ENCODE measurements around the gene TXNL4A. TPM values are rescaled to one million over a fixed set of nuclear protein-coding genes. Genes with fewer than 3 reads are reported as not detected.

Gene TXNL4A
- total RNA-seq, 1 donor from 2014 or later = 190 TPM

- intact Hi-C loops (cut with micrococcal nuclease) = loop anchor here (10.0 kb wide), 1 partner anchor 146 kb away; the partner anchor contains the start of gene KCNG2
- no peaks in the 10 kb centered on the region for H3K27me3 Mint-ChIP-seq (ENCODE audit: insufficient read depth)
- no peak overlapping the region for H3K27ac Mint-ChIP-seq
- peaks cover 1% of the 10 kb centered on the region for H3K9me3 Mint-ChIP-seq
- no peak overlapping the region for H3K4me3 Mint-ChIP-seq
- peaks cover 16% of the 10 kb centered on the region for H3K4me1 Mint-ChIP-seq (ENCODE audit: low read depth)
- peaks cover 39% of the 10 kb centered on the region for H3K36me3 Mint-ChIP-seq (ENCODE audit: low read depth)
- no peak for DNase-seq (ENCODE audit: low spot score)
Measured at GRCh38 chr18:79940814-79941472, 47.4 kb downstream of the TXNL4A start.

- H3K4me1 Mint-ChIP-seq (ENCODE audit: low read depth) = peaks cover 14% of the 10 kb centered on the region
- peaks cover 8% of the 10 kb centered on the region for H3K9me3 Mint-ChIP-seq
- no peaks in the 10 kb centered on the region for H3K27me3 Mint-ChIP-seq (ENCODE audit: insufficient read depth)
- H3K27ac Mint-ChIP-seq = no peak overlapping the region
- intact Hi-C loops (cut with micrococcal nuclease) = loop anchor here (10.0 kb wide), 1 partner anchor 145 kb away; the partner anchor contains the start of gene KCNG2
- no peak overlapping the region for H3K4me3 Mint-ChIP-seq
- H3K36me3 Mint-ChIP-seq (ENCODE audit: low read depth) = peaks cover 43% of the 10 kb centered on the region
- no peak for DNase-seq (ENCODE audit: low spot score)
Measured at GRCh38 chr18:79940126-79940813, 48.1 kb downstream of the TXNL4A start.

GRCh38 chr18:79939096-79939495 lies 49.3 kb downstream of the TXNL4A start:
- Mint-ChIP-seq H3K9me3 (peaks cover 11% of the 10 kb centered on the region), H3K4me1 (ENCODE audit: low read depth) (peaks cover 3% of the 10 kb centered on the region), H3K27ac (no peak overlapping the region), H3K4me3 (no peak overlapping the region), H3K36me3 (ENCODE audit: low read depth) (peaks cover 54% of the 10 kb centered on the region), H3K27me3 (ENCODE audit: insufficient read depth) (no peaks in the 10 kb centered on the region)
- intact Hi-C loops (cut with micrococcal nuclease) = no loop called here
- DNase-seq (ENCODE audit: low spot score) = no peak

GRCh38 chr18:79938196-79938595 lies 50.2 kb downstream of the TXNL4A start:
- no peaks in the 10 kb centered on the region for H3K4me1 Mint-ChIP-seq (ENCODE audit: low read depth)
- intact Hi-C loops (cut with micrococcal nuclease) = no loop called here
- H3K4me3 Mint-ChIP-seq = no peak overlapping the region
- peaks cover 63% of the 10 kb centered on the region for H3K36me3 Mint-ChIP-seq (ENCODE audit: low read depth)
- no peak for DNase-seq (ENCODE audit: low spot score)
- H3K9me3 Mint-ChIP-seq = peaks cover 20% of the 10 kb centered on the region
- H3K27ac Mint-ChIP-seq = no peak overlapping the region
- no peaks in the 10 kb centered on the region for H3K27me3 Mint-ChIP-seq (ENCODE audit: insufficient read depth)

GRCh38 chr18:79937103-79937860 lies 51.1 kb downstream of the TXNL4A start:
- Mint-ChIP-seq H3K4me3 (no peak overlapping the region), H3K9me3 (peaks cover 29% of the 10 kb centered on the region), H3K36me3 (ENCODE audit: low read depth) (peaks cover 67% of the 10 kb centered on the region), H3K4me1 (ENCODE audit: low read depth) (no peaks in the 10 kb centered on the region), H3K27ac (no peak overlapping the region), H3K27me3 (ENCODE audit: insufficient read depth) (no peaks in the 10 kb centered on the region)
- no peak for DNase-seq (ENCODE audit: low spot score)
- intact Hi-C loops (cut with micrococcal nuclease) = no loop called here

GRCh38 chr18:79936641-79937040 lies 51.7 kb downstream of the TXNL4A start:
- peaks cover 65% of the 10 kb centered on the region for H3K36me3 Mint-ChIP-seq (ENCODE audit: low read depth)
- intact Hi-C loops (cut with micrococcal nuclease) = no loop called here
- no peaks in the 10 kb centered on the region for H3K4me1 Mint-ChIP-seq (ENCODE audit: low read depth)
- peaks cover 33% of the 10 kb centered on the region for H3K9me3 Mint-ChIP-seq
- no peak overlapping the region for H3K27ac Mint-ChIP-seq
- H3K4me3 Mint-ChIP-seq = no peak overlapping the region
- no peak for DNase-seq (ENCODE audit: low spot score)
- H3K27me3 Mint-ChIP-seq (ENCODE audit: insufficient read depth) = no peaks in the 10 kb centered on the region

GRCh38 chr18:79935925-79936324 lies 52.4 kb downstream of the TXNL4A start:
- H3K27ac Mint-ChIP-seq = no peak overlapping the region
- H3K4me1 Mint-ChIP-seq (ENCODE audit: low read depth) = no peaks in the 10 kb centered on the region
- H3K4me3 Mint-ChIP-seq = no peak overlapping the region
- peaks cover 40% of the 10 kb centered on the region for H3K9me3 Mint-ChIP-seq
- intact Hi-C loops (cut with micrococcal nuclease) = no loop called here
- H3K27me3 Mint-ChIP-seq (ENCODE audit: insufficient read depth) = no peaks in the 10 kb centered on the region
- no peak for DNase-seq (ENCODE audit: low spot score)
- peaks cover 70% of the 10 kb centered on the region for H3K36me3 Mint-ChIP-seq (ENCODE audit: low read depth)

DNA sequence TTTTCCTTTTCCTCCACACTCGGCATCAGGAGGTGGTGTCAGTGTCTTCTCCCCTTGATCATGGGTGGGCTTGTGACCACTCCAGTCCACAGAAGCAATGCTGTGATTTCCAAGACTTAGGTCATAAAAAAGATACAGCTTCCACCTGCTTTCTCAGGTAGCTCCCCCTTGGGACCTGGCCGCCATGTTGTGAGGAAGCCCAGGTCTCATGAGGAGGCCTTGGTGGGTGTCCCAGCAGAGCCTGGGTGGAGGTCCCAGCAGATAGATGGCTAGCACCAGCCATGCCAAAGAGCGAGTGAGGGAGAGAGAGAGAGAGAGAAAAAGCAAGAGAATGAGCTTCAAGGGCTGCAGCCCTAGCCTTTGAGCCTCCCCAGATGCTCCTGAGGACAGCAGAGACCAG lies 52.9 kb downstream of the TXNL4A start:
- peaks cover 71% of the 10 kb centered on the region for H3K36me3 Mint-ChIP-seq (ENCODE audit: low read depth)
- intact Hi-C loops (cut with micrococcal nuclease) = no loop called here
- H3K4me1 Mint-ChIP-seq (ENCODE audit: low read depth) = no peaks in the 10 kb centered on the region
- DNase-seq (ENCODE audit: low spot score) = no peak
- H3K4me3 Mint-ChIP-seq = no peak overlapping the region
- H3K9me3 Mint-ChIP-seq = peaks cover 42% of the 10 kb centered on the region
- no peak overlapping the region for H3K27ac Mint-ChIP-seq
- no peaks in the 10 kb centered on the region for H3K27me3 Mint-ChIP-seq (ENCODE audit: insufficient read depth)

GRCh38 chr18:79935098-79935480 lies 53.3 kb downstream of the TXNL4A start:
- no peaks in the 10 kb centered on the region for H3K27me3 Mint-ChIP-seq (ENCODE audit: insufficient read depth)
- no peak for DNase-seq (ENCODE audit: low spot score)
- H3K4me1 Mint-ChIP-seq (ENCODE audit: low read depth) = no peaks in the 10 kb centered on the region
- intact Hi-C loops (cut with micrococcal nuclease) = no loop called here
- H3K9me3 Mint-ChIP-seq = peaks cover 46% of the 10 kb centered on the region
- H3K36me3 Mint-ChIP-seq (ENCODE audit: low read depth) = peaks cover 75% of the 10 kb centered on the region
- no peak overlapping the region for H3K27ac Mint-ChIP-seq
- no peak overlapping the region for H3K4me3 Mint-ChIP-seq

GRCh38 chr18:79934311-79935097 lies 53.9 kb downstream of the TXNL4A start:
- Mint-ChIP-seq H3K4me3 (no peak overlapping the region), H3K27ac (no peak overlapping the region)

DNA sequence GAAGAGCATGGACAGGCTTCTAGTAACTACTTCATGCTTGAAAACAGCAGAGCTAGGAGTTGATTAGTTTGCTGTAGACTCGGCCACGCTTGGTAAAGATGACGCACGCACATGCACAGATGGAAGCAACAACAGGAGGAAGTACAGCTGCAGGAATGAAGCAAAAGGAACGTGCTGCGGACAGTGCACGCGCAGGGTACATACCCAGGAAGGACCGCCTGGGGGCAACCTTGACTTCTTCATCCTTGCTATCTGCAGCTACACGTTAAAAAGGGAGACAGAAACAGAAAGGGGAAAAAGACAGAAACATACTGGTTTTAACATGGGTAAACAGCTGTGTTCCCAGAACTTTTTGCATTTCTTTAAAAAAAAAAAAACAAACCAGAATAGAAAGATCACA lies 54.6 kb downstream of the TXNL4A start:
- Mint-ChIP-seq H3K27ac (no peak overlapping the region), H3K27me3 (ENCODE audit: insufficient read depth) (no peaks in the 10 kb centered on the region), H3K9me3 (peaks cover 59% of the 10 kb centered on the region), H3K36me3 (ENCODE audit: low read depth) (peaks cover 84% of the 10 kb centered on the region), H3K4me3 (no peak overlapping the region), H3K4me1 (ENCODE audit: low read depth) (no peaks in the 10 kb centered on the region)
- no peak for DNase-seq (ENCODE audit: low spot score)
- intact Hi-C loops (cut with micrococcal nuclease) = no loop called here

More at GRCh38 chr18:79934311-79935097, 53.9 kb downstream of the TXNL4A start:
- no peak for DNase-seq (ENCODE audit: low spot score)
- peaks cover 52% of the 10 kb centered on the region for H3K9me3 Mint-ChIP-seq
- no peaks in the 10 kb centered on the region for H3K4me1 Mint-ChIP-seq (ENCODE audit: low read depth)
- intact Hi-C loops (cut with micrococcal nuclease) = no loop called here
- H3K27me3 Mint-ChIP-seq (ENCODE audit: insufficient read depth) = no peaks in the 10 kb centered on the region
- peaks cover 76% of the 10 kb centered on the region for H3K36me3 Mint-ChIP-seq (ENCODE audit: low read depth)

DNA sequence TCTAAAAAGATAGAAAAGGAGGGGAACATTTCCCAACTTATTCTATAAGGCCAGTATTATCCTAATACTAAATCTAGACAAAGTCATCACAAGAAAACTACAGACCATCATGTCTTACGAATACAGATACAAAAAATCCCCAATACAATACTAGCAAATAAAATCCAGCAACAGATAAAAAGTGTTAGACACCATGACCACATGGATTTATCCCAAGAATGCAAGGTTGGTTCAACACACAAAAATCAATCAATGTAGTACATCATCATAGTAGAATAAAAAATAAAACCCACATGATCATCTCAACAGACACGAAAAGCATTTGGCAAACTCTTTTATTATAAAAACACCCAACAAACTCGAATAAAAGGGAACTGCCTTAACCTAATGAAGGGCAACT lies 55.5 kb downstream of the TXNL4A start:
- no peaks in the 10 kb centered on the region for H3K27me3 Mint-ChIP-seq (ENCODE audit: insufficient read depth)
- no peaks in the 10 kb centered on the region for H3K4me1 Mint-ChIP-seq (ENCODE audit: low read depth)
- H3K9me3 Mint-ChIP-seq = peaks cover 64% of the 10 kb centered on the region

More for the DNA sequence above, 55.5 kb downstream of the TXNL4A start:
- peaks cover 82% of the 10 kb centered on the region for H3K36me3 Mint-ChIP-seq (ENCODE audit: low read depth)
- DNase-seq (ENCODE audit: low spot score) = no peak
- no peak overlapping the region for H3K27ac Mint-ChIP-seq
- no peak overlapping the region for H3K4me3 Mint-ChIP-seq
- intact Hi-C loops (cut with micrococcal nuclease) = no loop called here

Data from activated T-helper 1 cell treated with anti-CD3 and anti-CD28 coated beads, Interleukin-12 subunit alpha, Interleukin-12 subunit beta, Interleukin-2, Interleukin-4 antibody, amounts not matched to agents 30 ng/mL and 10 ng/mL and 1 ng/mL, durations not matched to agents 14 hours and 24 hours and 36 hours (primary cell).